ENCODE data around the gene MED14. TPM values are rescaled to one million over a fixed set of nuclear protein-coding genes. Genes with fewer than 3 reads are reported as not detected.

Gene MED14
- total and polyA plus RNA-seq, 2 of the 13 experiments (the other 11 are each of a cell fraction or from before 2014, with no cell fraction given), result 10.2 to 16.3 TPM

DNA sequence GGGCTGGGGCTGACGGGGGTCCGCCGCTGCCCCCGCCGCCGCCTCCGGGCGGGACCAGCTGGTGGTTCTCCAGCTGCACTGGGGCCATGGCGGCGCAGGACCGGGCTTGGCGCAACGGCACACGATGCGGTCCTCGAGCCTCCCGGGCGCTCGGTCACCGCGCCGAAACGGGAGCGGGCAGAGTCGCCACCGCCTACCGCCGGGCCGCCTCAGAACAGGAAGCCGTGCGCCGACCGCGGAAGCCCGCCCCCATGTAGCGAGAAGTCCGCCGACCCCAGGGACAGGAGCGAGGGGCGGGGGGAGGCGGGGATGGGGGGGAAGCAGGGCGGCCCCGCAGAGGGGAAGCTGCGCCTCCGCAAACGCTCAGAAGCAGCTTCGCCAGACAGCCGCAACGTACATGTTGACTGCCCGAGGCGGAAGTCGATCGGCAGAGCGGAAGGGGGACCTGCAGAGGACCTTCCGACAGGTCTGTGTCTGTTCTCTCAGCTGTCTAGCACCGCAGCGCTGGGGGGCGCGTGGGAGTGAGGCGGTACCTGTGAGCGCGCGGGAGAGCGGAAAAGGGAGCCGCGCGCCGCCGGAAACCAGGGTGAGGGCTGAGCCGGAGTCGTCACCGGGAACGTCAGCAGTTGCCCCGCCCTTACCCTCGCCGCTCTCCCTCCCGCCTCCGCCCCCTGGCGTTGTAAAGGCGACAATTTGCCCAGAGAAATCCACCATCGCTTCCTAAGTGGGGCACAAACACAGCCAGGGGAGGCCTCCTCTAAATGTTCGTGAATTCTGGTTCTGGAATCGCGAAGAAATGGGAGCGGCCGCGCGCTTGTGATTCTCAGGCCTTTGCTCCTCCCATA is at the start of gene MED14 (continued):
- TF ChIP-seq KIAA2018 (CRISPR knock-in tag; IDR thresholded peaks at IDR 0.05; ENCODE audit: borderline replicate concordance) (no peak), RBAK (CRISPR knock-in tag; IDR thresholded peaks at IDR 0.05) (no peak), SRY (CRISPR knock-in tag; IDR thresholded peaks at IDR 0.05) (no peak), ZIK1 (CRISPR knock-in tag; IDR thresholded peaks at IDR 0.05; ENCODE audit: borderline replicate concordance, low read depth) (no peak), NFKB2 (CRISPR knock-in tag; IDR thresholded peaks at IDR 0.05; ENCODE audit: borderline replicate concordance) (no peak; the same call in 1 of the 2 replicates), RXRB (CRISPR knock-in tag; IDR thresholded peaks at IDR 0.05; ENCODE audit: borderline replicate concordance) (no peak), ZNF501 (CRISPR knock-in tag; IDR thresholded peaks at IDR 0.05) (no peak), CHD2 (IDR thresholded peaks at IDR 0.05; ENCODE audit: low read depth, low read length) (no peak), ZNF44 (CRISPR knock-in tag; IDR thresholded peaks at IDR 0.05) (no peak), RBM22 (optimal IDR thresholded peaks at IDR 0.05; ENCODE audit: low read length) (no peak), ZNF558 (CRISPR knock-in tag; IDR thresholded peaks at IDR 0.05; ENCODE audit: borderline replicate concordance) (no peak), SUZ12 (IDR thresholded peaks at IDR 0.05; ENCODE audit: low read depth, low read length) (no peak), ZNF75D (CRISPR knock-in tag; IDR thresholded peaks at IDR 0.05; ENCODE audit: borderline replicate concordance) (no peak)
- TF ChIP-seq, protein P1, sequence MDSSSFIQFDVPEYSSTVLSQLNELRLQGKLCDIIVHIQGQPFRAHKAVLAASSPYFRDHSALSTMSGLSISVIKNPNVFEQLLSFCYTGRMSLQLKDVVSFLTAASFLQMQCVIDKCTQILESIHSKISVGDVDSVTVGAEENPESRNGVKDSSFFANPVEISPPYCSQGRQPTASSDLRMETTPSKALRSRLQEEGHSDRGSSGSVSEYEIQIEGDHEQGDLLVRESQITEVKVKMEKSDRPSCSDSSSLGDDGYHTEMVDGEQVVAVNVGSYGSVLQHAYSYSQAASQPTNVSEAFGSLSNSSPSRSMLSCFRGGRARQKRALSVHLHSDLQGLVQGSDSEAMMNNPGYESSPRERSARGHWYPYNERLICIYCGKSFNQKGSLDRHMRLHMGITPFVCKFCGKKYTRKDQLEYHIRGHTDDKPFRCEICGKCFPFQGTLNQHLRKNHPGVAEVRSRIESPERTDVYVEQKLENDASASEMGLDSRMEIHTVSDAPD (CRISPR knock-in tag; IDR thresholded peaks at IDR 0.05), result no peak
- TF ChIP-seq, protein P2, sequence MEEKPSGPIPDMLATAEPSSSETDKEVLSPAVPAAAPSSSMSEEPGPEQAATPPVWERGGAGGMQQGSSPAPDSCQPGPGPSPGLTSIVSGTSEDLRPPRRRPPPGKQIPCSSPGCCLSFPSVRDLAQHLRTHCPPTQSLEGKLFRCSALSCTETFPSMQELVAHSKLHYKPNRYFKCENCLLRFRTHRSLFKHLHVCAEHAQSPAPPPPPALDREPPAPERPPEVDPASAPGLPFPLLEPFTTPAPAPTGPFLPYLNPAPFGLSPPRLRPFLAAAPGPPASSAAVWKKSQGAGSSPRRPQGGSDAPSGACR (CRISPR knock-in tag; IDR thresholded peaks at IDR 0.05), result 0 out of 2 replicates have a peak, but pooled peaks have one; percentile 36
- TF ChIP-seq, protein P3, sequence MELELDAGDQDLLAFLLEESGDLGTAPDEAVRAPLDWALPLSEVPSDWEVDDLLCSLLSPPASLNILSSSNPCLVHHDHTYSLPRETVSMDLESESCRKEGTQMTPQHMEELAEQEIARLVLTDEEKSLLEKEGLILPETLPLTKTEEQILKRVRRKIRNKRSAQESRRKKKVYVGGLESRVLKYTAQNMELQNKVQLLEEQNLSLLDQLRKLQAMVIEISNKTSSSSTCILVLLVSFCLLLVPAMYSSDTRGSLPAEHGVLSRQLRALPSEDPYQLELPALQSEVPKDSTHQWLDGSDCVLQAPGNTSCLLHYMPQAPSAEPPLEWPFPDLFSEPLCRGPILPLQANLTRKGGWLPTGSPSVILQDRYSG (CRISPR knock-in tag; IDR thresholded peaks at IDR 0.05), result no peak

Measured in HepG2 (cell line).